Vagina (tissue), 2 donors: ENCODE data around the gene GATB.

Source experiments
- CTCF ChIP-seq, 3 experiments: fragments of 450-650 bp in 2 of 3; fragments of 200-600 bp in 1 of 3; sonication (generic) in 1 of 3; IDR thresholded peaks; one replicate each; pipeline ENCODE4 v1.5.1; 2017 to 2019; ENCODE audit warnings: antibody characterized with exemption in 3 of 3, mild to moderate bottlenecking in 2 of 3, moderate library complexity in 2 of 3
- POLR2A ChIP-seq, 2 donors: fragments of 450-650 bp; IDR thresholded peaks; one replicate each; pipeline ENCODE4 v1.6.1; 2017; ENCODE audit warnings: antibody characterized with exemption in 2 of 2, mild to moderate bottlenecking in 2 of 2, moderate library complexity in 2 of 2
- POLR2AphosphoS5 ChIP-seq, 2 donors: sonication (generic); formaldehyde crosslinking; IDR thresholded peaks; one replicate each; pipeline ENCODE4 v1.9.0; 2017; ENCODE audit warnings: antibody characterized with exemption in 2 of 2, mild to moderate bottlenecking in 2 of 2, low read depth in 1 of 2; ENCODE audit not compliant: insufficient read depth in 1 of 2

GRCh38 chr4:151659601-151660364 is 101.0 kb downstream of the GATB start:
- TF ChIP-seq CTCF (IDR thresholded peaks at IDR 0.05) (no peak), POLR2A (IDR thresholded peaks at IDR 0.05) (no peak), POLR2AphosphoS5 (IDR thresholded peaks at IDR 0.05; ENCODE audit: insufficient read depth in 1 of 2, low read depth in 1 of 2) (peak in 1 of 2 donors; percentile 17)
